Type B pancreatic cell (in vitro differentiated cells): ENCODE results near the gene LCMT2. TPM values are rescaled to one million over a fixed set of nuclear protein-coding genes. Genes with fewer than 3 reads are reported as not detected.
"Not testable (repeated sequence)": the region's sequence is repeated elsewhere in the genome, so short reads cannot be mapped to it uniquely, and the experiment has no call there.

ENCODE experiments used
- DNase-seq: peaks from one replicate; pipeline ENCODE4 v3.0.0; 2021; ENCODE audit warnings: mixed read lengths; ENCODE audit not compliant: unreplicated experiment; ENCODE audit errors: extremely low spot score
- H3K27ac Mint-ChIP-seq: 2 replicates; pipeline ENCODE4 v1.8.0; 2021; ENCODE audit warnings: mild to moderate bottlenecking, mixed read lengths
- H3K27me3 Mint-ChIP-seq: 2 replicates; pipeline ENCODE4 v1.8.0; 2021; ENCODE audit warnings: mixed read lengths
- H3K36me3 Mint-ChIP-seq: 2 replicates; pipeline ENCODE4 v1.8.0; 2021; ENCODE audit warnings: mixed read lengths
- H3K4me1 Mint-ChIP-seq: one replicate; pipeline ENCODE4 v1.8.0; 2021; ENCODE audit warnings: mixed read lengths; ENCODE audit not compliant: unreplicated experiment
- H3K4me3 Mint-ChIP-seq: 2 replicates; pipeline ENCODE4 v1.8.0; 2021; ENCODE audit warnings: mild to moderate bottlenecking, mixed read lengths
- H3K9me3 Mint-ChIP-seq: 2 replicates; pipeline ENCODE4 v1.8.0; 2021; ENCODE audit warnings: mixed read lengths
- CTCF ChIP-seq: fragments of 200-600 bp; sonication (generic); conservative IDR thresholded peaks from 2 replicates; pipeline ENCODE4 v1.5.0; 2021; ENCODE audit warnings: antibody characterized with exemption, mild to moderate bottlenecking
- total RNA-seq: library from RNA; stranded (reverse); gene quantifications from 2 replicates; pipeline ENCODE4 v1.2.1, GENCODE V29; 2021; ENCODE audit warnings: low replicate concordance

LCMT2 gene
- total RNA-seq, 1 donor from 2014 or later = 13.7 TPM

- H3K27me3 Mint-ChIP-seq = peaks cover 66% of the 10 kb centered on the region
- no peaks in the 10 kb centered on the region for H3K9me3 Mint-ChIP-seq
- no peak overlapping the region for H3K4me3 Mint-ChIP-seq
- no peaks in the 10 kb centered on the region for H3K36me3 Mint-ChIP-seq
- DNase-seq = no peak
- no peak overlapping the region for H3K27ac Mint-ChIP-seq
- H3K4me1 Mint-ChIP-seq = no peaks in the 10 kb centered on the region
- TF ChIP-seq CTCF = no peak
These were observed 37.8 kb downstream of the LCMT2 start for GRCh38 chr15:43292375-43293078.

DNA sequence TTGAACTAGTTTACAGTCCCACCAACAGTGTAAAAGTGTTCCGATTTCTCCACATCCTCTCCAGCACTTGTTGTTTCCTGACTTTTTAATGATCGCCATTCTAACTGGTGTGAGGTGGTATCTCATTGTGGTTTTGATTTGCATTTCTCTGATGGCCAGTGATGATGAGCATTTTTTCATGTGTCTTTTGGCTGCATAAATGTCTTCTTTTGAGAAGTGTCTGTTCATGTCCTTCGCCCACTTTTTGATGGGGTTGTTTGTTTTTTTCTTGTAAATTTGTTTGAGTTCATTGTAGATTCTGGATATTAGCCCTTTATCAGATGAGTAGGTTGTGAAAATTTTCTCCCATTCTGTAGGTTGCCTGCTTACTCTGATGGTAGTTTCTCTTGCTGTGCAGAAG lies 40.7 kb downstream of the LCMT2 start:
- H3K36me3 Mint-ChIP-seq, H3K4me1 Mint-ChIP-seq, H3K27ac Mint-ChIP-seq, H3K9me3 Mint-ChIP-seq, DNase-seq, H3K4me3 Mint-ChIP-seq: not testable (repeated sequence)
- peaks cover 63% of the 10 kb centered on the region for H3K27me3 Mint-ChIP-seq

DNA sequence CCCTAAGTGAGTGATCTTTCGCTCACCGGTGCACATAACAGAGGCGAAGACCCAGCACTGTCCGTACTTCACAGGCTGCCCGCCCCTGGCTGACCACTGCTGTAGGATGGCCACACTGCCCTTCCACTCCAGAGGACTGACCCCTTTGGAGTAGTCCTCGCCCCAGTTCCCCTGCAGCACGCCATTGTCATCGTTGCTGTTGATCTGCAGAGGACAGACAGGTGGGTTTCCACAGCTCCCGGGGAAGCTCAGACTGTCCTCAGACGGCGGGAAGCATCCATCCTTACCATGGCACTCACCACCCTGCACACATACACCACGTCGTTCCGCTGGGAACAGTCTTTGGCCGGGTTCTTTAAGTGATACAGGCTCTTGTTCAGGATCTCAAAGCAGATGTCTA lies 43.1 kb downstream of the LCMT2 start:
- Mint-ChIP-seq H3K36me3 (no peaks in the 10 kb centered on the region), H3K4me1 (peaks cover 6% of the 10 kb centered on the region), H3K9me3 (no peaks in the 10 kb centered on the region), H3K27ac (no peak overlapping the region), H3K27me3 (peaks cover 42% of the 10 kb centered on the region), H3K4me3 (no peak overlapping the region)
- no peak for TF ChIP-seq CTCF
- no peak for DNase-seq

GRCh38 chr15:43286074-43286473 lies 44.3 kb downstream of the LCMT2 start:
- TF ChIP-seq CTCF = no peak
- H3K9me3 Mint-ChIP-seq = no peaks in the 10 kb centered on the region
- peaks cover 30% of the 10 kb centered on the region for H3K27me3 Mint-ChIP-seq
- DNase-seq = peak; percentile 61
- H3K27ac Mint-ChIP-seq = no peak overlapping the region
- no peak overlapping the region for H3K4me3 Mint-ChIP-seq
- no peaks in the 10 kb centered on the region for H3K36me3 Mint-ChIP-seq
- H3K4me1 Mint-ChIP-seq = peaks cover 6% of the 10 kb centered on the region

DNA sequence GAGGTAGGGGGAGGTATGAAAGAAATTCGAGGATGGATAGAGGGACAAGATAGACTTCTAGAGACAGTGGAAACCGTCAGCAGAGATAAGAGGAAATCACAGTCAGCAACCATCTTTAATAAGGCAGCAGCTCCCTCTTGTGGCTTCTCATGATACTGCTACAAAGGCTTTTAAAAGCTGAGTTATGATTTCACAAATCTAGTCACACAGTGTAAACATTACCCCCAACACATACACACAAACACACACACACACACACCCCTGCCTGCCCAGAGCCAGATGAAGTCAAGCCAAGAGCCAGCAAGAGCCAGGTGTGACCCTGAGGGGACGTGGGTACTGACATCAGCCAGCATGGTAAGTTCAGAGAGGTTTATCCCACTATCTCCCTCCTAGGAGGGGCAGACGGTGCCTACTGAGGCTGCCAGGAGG lies 44.8 kb downstream of the LCMT2 start:
- peak; percentile 91 for TF ChIP-seq CTCF
- no peaks in the 10 kb centered on the region for H3K36me3 Mint-ChIP-seq
- H3K27ac Mint-ChIP-seq = no peak overlapping the region
- peak; percentile 58 for DNase-seq
- H3K9me3 Mint-ChIP-seq = no peaks in the 10 kb centered on the region
- peaks cover 27% of the 10 kb centered on the region for H3K27me3 Mint-ChIP-seq
- H3K4me1 Mint-ChIP-seq = peaks cover 6% of the 10 kb centered on the region
- no peak overlapping the region for H3K4me3 Mint-ChIP-seq

DNA sequence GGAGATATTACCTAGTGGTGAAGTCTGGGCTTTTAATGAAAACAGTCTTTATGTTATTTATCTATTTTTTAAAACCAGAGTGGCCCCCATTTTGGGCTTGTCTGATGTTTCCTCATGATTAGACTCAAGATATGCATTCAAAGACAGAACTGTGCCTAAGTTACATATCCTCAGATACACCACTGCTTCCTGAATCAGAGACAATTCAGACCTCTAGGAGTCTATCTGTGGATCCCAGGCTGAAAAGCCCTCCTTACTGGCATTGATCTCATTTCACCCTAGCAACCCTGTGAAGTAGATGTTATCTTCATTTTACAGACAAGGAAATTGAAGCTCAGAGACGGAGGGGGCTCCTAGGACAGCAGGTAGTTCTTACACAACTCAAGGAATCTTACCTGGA lies 46.8 kb downstream of the LCMT2 start:
- no peaks in the 10 kb centered on the region for H3K9me3 Mint-ChIP-seq
- TF ChIP-seq CTCF = no peak
- DNase-seq = peak; percentile 42
- H3K36me3 Mint-ChIP-seq = no peaks in the 10 kb centered on the region
- H3K27me3 Mint-ChIP-seq = peaks cover 34% of the 10 kb centered on the region
- H3K4me1 Mint-ChIP-seq = peaks cover 6% of the 10 kb centered on the region
- H3K4me3 Mint-ChIP-seq = no peak overlapping the region
- no peak overlapping the region for H3K27ac Mint-ChIP-seq
